Stimulated activated naive CD8-positive, alpha-beta T cell treated with anti-CD3 and anti-CD28 coated beads, Interleukin-15, Interleukin-2, amounts not matched to agents 100 U/mL and 50 U/mL, for 24 hours (primary cell): ENCODE results near the gene DCLRE1C.
"Not testable (repeated sequence)": the region's sequence is repeated elsewhere in the genome, so short reads cannot be mapped to it uniquely, and the experiment has no call there.

Experiments used
- ATAC-seq: fragments of 150-1000 bp; cut with Tn5 transposase; one replicate; pipeline ENCODE4 v1.10.0; 2021
- DNase-seq: peaks from one replicate; pipeline ENCODE4 v3.0.0; 2021

Gene DCLRE1C

DNA sequence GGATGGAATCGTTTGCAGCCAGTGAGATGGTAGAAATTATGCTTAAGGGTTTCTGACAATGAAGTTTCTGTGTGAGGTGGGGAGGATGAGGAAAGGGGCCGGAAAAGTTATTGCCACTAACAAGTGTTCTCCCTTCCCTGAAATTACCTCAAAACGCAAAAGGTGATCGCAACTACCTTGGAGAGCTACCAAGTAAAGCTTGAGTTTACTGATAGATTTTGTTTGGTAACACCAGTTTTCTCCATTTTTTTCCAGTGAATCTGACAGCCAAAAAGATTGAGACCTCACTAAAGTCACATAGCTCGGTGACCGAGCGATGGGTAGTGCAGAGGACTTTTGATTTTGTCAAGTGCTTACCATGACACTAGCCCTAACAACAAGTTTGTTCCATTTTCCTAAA, 73.7 kb downstream of the DCLRE1C start:
- ATAC-seq, result no peak
- no peak for DNase-seq

DNA sequence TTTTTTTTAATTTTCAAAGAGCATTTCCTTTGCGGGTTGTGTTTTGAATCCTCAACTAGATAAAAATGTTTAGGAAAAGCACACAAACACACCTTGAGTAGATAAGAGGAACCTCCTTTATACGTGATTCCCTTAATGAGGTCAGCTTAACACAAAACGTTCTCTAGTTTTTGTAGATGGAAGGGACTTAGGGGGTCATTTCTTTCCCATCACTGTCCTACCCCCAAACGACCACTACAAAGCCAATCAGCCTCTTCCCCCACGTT, 74.0 kb downstream of the DCLRE1C start:
- DNase-seq, result no peak

DNA sequence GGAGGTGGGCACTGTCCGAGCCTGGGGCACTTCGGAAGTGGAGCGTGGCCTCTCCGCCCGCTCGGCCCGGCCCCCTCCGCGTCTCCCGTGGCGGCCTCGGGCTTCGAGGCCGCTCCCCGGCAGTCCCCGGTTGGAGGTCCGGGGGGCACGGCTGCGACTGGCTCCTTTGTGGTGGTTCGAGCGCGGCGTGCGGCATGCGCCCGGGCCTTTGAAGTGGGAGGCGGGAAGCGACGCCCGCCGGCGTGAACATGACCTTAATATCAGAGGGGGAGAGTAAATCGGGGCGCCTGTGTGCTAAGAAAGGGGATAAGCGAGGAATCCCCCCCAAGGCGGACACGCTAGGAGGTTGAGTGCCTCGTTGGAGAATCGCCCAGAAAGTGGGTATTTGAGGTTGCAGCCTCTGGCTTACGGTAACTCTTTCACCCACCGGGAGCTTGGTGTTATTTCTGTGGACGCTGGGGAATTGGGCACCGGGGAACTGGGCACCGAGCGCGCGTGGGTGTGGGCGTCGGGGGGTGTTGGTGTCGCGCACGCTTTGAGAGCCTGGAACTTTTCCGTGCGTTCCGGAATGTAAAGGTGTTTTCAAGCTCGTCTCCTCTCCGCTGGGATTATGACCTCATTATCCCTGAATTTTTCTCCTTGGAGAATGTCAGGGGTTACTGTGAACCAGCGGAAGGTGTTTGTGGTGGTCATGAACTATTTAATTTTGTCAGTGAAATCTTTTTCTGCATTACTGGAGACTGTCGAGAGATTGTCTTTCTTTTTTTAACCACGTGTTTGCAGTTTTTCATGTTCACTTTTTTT, 74.6 kb downstream of the DCLRE1C start:
- DNase-seq, result peak; percentile 59
- peak; percentile 10 for ATAC-seq

More for the DNA sequence above, 74.0 kb downstream of the DCLRE1C start:
- no peak for ATAC-seq

DNA sequence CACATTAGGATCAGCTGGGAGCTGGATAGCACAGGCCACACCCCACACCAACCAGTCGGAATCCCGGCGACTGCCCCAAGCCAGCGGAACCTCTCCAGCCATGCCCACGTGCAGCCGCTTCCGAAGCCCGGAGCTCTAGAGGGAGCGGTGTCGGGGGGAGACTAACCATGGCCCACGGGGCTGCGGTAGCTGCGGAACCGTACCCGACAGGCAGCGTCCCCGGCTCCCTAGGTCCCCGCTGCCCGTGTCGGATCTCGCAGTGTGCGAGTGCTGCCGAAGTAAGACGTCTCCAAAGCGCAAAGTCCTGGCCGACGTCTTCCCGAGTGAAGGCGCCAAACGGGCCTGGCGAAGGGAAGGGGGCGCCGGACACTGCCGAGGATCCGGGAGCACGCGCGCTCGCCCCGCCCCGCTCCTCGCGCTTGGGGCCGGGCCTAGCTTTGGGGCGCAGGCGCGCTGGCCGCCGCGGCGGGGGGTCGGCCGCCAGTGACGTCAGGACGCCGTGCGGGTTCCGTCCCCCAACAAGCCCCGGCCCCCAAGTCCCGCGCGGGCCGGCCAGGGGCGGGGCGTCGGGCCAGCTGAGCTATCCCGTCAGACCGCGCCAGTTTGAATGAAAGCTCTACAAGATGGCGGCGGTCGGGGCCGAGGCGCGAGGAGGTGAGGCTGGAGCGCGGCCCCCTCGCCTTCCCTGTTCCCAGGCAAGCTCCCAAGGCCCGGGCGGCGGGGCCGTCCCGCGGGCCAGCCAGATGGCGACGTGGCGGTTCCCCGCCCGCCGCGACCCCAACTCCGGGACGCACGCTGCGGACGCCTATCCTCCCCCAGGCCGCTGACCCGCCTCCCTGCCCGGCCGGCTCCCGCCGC, 75.4 kb downstream of the DCLRE1C start, which contains the start of gene SUV39H2:
TSS of gene SUV39H2 (plus strand) at position 601 of the 858 bp plus-strand sequence. CDS start at position 624, 23 bp downstream.
- DNase-seq (peak; percentile 96), ATAC-seq (peak; percentile 93)

DNA sequence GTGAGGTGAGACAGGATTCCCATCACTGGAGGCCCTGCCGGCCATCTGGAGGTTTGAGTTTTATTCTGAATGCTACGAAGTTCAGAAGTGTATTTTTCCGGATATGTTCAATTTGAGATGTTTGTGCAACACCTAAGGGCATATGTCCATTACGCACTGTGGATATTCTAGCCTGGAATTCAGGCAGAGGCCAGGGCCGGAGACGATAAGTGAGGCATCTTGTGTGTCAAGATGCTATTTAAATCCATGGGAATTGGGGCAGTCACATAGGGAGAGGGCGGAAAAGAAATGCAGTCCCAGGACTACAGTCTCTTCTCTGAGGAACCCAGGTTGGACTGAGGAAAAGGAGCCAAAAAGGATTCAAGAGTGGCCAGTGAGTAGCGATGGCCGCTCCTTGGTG, 77.1 kb downstream of the DCLRE1C start:
- DNase-seq (no peak), ATAC-seq (no peak)

DNA sequence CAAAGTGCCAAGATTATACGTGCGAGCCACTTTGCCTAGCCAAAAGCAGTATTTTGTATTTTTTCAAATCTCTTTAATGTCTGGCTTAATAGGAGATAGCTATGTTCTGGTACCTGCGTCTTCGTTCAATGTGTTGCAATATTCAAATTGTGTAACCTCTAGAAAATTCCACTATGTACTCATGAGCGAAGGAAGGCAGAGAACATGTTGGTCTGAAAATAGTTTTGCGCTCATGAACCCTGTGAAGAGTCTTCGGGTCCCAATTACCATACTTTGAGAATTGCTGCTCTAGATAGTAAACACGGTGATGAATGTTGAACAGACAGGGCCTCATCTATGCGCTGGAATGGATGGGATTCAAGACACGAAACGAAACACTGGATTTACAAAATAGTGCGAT, 78.0 kb downstream of the DCLRE1C start:
- ATAC-seq (no peak), DNase-seq (no peak)

DNA sequence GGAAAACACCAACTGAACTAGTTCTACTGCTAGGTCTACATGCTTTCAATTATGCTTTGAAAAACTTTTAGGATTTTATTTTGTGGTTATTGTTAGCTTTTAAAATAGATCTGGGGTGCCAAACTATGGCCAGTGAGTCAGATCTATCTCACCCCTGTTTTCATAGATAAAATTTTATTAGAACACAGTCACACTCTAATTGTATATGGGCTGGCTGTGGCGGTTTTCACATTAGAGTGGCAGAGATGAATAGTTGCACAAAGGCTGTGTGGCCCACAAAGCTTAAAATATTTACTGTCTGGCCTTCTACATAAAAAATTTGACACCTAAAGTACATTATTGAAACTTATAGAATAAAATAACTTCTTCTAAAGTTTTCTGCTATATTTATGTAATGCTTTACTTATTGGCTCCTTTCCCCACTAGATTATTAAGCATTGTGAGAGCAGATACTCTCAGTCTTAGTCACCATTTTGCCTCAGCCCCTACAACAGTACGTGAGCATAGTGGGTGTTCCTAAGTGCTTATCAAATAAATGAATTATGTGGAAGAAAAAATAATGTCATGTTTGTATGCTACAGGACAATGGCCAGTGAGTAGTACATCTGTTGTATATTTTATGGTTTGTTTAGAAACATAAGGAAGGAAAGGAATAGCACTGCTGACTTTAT, 80.7 kb downstream of the DCLRE1C start:
- no peak for DNase-seq
- ATAC-seq, result no peak

DNA sequence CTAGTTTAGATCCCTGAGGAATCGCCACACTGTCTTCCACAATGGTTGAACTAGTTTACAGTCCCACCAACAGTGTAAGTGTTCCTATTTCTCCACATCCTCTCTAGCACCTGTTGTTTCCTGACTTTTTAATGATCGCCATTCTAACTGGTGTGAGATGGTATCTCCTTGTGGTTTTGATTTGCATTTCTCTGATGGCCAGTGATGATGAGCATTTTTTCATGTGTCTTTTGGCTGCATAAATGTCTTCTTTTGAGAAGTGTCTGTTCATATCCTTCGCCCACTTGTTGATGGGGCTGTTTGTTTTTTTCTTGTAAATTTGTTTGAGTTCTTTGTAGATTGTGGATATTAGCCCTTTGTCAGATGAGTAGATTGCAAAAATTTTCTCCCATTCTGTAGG, 89.0 kb downstream of the DCLRE1C start:
- not testable (repeated sequence) for DNase-seq, ATAC-seq

DNA sequence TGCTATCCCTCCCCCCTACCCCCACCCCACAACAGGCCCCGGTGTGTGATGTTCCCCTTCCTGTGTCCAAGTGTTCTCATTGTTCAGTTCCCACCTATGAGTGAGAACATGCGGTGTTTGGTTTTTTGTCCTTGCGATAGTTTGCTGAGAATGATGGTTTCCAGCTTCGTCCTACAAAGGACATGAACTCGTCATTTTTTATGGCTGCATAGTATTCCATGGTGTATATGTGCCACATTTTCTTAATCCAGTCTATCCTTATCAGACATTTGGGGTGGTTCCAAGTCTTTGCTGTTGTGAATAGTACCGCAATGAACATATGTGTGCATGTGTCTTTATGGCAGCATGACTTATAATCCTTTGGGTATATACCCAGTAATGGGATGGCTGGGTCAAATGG, 89.4 kb downstream of the DCLRE1C start:
- not testable (repeated sequence) for DNase-seq, ATAC-seq

DNA sequence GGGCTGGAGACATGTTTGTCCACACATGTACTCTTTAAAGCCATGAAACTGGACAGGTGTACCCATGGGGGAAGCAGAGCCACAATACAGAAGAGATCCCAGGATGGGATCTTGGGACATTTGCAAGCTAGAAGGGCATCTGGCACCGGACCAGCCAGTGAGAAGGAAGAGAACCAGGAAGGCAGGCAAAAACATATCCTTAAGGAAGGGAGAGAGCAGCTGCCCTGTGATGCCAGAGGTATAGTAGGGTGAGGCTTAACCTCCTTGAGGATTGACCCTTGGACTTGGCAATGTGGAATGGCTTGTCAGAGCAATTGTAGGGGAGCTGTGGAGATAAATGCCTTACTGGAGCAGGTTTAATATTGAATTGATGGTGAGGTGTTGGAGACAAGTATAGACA, 93.1 kb downstream of the DCLRE1C start:
- ATAC-seq, result no peak
- no peak for DNase-seq

DNA sequence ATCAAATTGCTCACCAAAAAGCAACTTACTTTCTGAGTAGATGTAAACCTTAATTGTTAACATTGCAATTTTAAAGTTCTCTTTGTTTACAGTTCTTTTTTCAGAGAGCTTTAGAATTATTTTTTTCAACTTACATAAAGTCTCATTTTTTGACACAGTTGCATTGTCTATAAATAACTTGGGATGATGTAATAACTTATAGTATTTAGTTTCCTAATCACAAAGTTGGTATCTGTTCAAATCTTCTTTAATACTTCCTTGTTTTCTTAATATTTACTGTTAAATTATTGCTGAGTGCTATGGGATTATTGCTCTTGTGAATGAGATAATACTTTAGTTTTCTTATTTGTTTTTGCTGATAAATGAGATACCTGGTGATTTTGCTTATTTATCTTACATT, 94.1 kb downstream of the DCLRE1C start:
- no peak for ATAC-seq
- no peak for DNase-seq

DNA sequence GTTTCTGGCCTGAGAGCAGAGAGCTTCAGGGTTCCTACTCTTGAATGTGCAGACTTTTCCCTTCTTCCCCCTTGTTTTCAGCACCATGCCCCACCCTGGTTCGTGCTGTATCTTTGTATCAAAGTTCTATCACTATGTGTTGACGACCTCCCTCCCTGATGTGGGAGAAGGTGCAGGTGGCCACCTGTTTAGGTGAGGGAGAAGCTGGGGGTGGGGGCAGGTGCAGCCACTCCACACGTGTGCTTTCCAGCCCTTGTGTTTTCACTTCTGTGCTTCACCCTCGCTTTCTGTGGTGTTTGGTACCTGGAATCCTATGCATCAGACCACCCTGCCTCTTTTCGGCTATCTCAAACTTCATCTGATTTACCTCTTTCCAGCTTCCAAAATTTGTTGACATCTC, 94.9 kb downstream of the DCLRE1C start:
- ATAC-seq (no peak), DNase-seq (no peak)

DNA sequence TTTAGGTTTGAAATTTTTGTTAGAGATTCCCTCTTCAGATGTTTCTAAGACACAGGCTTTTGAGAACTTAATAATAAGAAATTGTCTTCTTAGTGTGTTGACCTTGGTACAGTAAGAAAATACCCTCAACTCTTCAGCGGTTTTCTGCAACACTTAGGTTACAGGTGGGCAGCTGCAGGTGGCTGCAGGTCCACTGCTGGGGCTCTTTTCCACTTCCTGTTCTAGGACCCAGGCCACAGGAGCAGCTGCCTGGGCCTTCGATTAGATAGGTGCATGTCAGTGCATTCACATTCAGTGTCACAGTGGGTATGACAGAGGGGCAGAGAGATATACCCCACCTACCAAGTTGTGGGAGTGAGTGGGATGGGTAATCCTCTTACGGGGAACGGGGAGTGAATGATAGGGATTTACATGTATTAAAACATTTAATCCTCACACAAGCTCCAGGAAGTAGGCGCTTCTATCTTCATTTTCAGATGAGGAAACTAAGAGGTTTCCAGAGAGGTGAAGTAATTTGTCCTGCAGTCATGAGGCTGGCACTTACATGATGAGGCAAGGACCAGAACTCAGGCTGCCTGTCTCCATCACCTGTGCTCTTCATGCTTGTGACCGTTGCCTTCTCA, 95.4 kb downstream of the DCLRE1C start:
- DNase-seq, result no peak
- no peak for ATAC-seq

DNA sequence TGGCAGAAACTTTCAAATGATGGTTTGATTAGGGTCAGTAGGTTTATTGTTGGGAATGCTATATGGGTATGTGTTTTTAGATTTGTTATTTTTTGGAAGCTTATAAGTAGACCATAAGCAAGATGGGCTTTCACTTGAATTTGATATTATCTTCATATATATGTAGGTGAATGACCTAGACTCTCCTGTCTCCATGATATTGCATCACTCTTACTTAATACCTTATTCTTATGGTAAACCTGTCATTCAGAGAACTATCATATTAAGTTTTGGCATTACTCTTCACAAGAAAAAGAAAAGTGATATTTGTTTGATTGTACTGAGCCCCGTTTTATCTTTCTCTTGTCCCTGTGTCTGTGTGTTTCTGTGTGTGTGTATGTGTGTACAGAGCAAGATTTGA, 98.4 kb downstream of the DCLRE1C start:
- DNase-seq (no peak), ATAC-seq (no peak)

DNA sequence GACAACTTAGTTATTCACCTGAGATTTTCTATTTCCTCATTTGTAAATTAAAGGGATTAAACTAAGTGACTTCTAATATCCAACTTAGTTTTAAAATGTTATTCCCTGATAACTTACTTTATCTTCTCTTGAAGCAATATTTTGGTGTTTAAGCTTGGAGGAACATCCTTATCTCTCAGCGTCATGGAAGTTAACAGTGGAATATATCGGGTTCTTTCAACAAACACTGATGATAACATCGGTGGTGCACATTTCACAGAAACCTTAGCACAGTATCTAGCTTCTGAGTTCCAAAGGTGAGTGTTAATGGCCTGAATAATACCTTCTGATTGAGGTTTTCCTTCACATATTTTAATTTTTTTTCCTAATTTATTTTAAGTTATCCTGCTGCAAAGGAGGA, 101.7 kb downstream of the DCLRE1C start:
- DNase-seq (no peak), ATAC-seq (no peak)
